HG03066 (cell line): ENCODE results near the gene ATP6V1A.
"Not testable (repeated sequence)": the region's sequence is repeated elsewhere in the genome, so short reads cannot be mapped to it uniquely, and the experiment has no call there.

ENCODE experiments used
- ATAC-seq: cut with Tn5 transposase; IDR thresholded peaks from one replicate; pipeline ENCODE4 v1.9.1; 2021; ENCODE audit warnings: low read depth; ENCODE audit not compliant: unreplicated experiment

The ATP6V1A gene

GRCh38 chr3:113812854-113813253 lies 66.0 kb downstream of the ATP6V1A start:
- ATAC-seq: no peak

GRCh38 chr3:113819866-113820265 lies 73.0 kb downstream of the ATP6V1A start:
- ATAC-seq: no peak

- ATAC-seq: peak; percentile 69
These were observed 78.3 kb downstream of the ATP6V1A start for GRCh38 chr3:113825090-113825489.

GRCh38 chr3:113828600-113828999 lies 81.8 kb downstream of the ATP6V1A start:
- peak; percentile 40 for ATAC-seq

GRCh38 chr3:113829576-113830354 lies 82.9 kb downstream of the ATP6V1A start:
- ATAC-seq: no peak

GRCh38 chr3:113831103-113831355 lies 84.2 kb downstream of the ATP6V1A start:
- ATAC-seq: no peak

- peak; percentile 41 for ATAC-seq
These were observed 85.8 kb downstream of the ATP6V1A start for GRCh38 chr3:113832477-113833164.

- no peak for ATAC-seq
These were observed 88.1 kb downstream of the ATP6V1A start for GRCh38 chr3:113834983-113835382.

GRCh38 chr3:113838631-113839209 lies 91.9 kb downstream of the ATP6V1A start, which contains the start of gene GRAMD1C:
GRAMD1C (plus strand) TSS chr3:113838788; CDS start chr3:113838910, 122 bp downstream.
- ATAC-seq: peak; percentile 97

- ATAC-seq: no peak
These were observed 92.7 kb downstream of the ATP6V1A start for GRCh38 chr3:113839551-113839950.

GRCh38 chr3:113844622-113845222 lies 97.9 kb downstream of the ATP6V1A start:
- no peak for ATAC-seq

- no peak for ATAC-seq
These were observed 100.4 kb downstream of the ATP6V1A start for GRCh38 chr3:113847247-113847646.

- no peak for ATAC-seq
These were observed 101.0 kb downstream of the ATP6V1A start for GRCh38 chr3:113847664-113848461.

GRCh38 chr3:113849071-113849470 lies 102.2 kb downstream of the ATP6V1A start:
- not testable (repeated sequence) for ATAC-seq

GRCh38 chr3:113849841-113850240 lies 103.0 kb downstream of the ATP6V1A start:
- not testable (repeated sequence) for ATAC-seq

GRCh38 chr3:113850391-113850790 lies 103.6 kb downstream of the ATP6V1A start:
- ATAC-seq: not testable (repeated sequence)

- no peak for ATAC-seq
These were observed 105.7 kb downstream of the ATP6V1A start for GRCh38 chr3:113852506-113852905.
